ENCODE results near the gene ID4.

The ID4 gene, protein sequence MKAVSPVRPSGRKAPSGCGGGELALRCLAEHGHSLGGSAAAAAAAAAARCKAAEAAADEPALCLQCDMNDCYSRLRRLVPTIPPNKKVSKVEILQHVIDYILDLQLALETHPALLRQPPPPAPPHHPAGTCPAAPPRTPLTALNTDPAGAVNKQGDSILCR

DNA sequence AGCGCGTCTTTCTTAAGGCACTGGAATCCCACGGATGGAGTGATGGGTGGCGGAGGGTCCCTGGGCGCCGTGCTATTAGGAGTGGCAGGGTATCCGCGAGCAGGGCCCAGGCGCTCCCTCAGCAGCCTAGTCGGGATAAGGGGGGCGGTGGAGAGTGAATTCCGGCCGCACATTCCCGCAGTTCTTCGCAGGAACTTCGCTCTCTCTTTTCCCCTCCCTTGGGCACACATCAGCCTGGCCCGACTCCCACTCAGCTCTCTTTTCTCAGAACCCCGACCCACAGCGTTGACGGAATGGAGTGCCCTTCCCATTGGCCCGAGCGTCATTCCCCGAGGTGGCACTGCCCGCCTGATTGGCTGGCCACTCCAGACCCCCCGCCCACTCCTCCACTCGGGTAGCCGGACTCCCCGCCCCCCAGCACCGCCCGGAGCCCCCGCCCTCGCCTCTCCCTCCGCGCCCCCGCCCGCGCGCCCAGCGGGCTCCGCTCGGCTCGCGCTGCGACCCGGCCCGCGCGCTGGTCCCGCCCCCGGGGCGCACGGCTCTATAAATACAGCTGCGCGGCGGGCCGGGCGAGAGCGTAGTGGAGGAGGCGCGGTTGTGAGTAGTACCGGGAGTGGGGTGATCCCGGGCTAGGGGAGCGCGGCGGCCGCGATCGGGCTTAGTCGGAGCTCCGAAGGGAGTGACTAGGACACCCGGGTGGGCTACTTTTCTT, at the start of gene ID4:
TSS of gene ID4 (plus strand) at position 572 of the 712 bp plus-strand sequence. CDS start 385 bp downstream, outside the sequence.
- no peak for DNase-seq (ENCODE audit: low spot score)

DNA sequence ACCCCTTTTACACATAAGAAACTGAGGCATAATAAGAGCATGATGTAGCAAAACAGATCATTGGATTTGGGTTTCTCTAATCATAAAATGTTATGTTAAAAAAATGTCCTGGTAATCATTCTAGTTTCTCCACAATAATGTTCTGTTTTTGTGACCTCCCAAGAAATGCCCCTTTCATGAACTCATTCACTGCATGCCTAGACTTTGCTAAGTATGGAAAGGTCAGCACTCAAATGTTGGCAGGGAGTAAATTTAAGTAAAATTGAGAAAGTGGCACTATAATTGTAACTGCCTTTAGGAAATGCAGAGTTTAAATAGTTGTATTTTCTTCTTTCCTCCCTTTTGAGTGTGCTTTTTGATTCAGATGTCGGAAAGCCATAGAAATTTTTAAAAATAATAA, 48.5 kb upstream of the ID4 start:
- DNase-seq (ENCODE audit: low spot score), result no peak

DNA sequence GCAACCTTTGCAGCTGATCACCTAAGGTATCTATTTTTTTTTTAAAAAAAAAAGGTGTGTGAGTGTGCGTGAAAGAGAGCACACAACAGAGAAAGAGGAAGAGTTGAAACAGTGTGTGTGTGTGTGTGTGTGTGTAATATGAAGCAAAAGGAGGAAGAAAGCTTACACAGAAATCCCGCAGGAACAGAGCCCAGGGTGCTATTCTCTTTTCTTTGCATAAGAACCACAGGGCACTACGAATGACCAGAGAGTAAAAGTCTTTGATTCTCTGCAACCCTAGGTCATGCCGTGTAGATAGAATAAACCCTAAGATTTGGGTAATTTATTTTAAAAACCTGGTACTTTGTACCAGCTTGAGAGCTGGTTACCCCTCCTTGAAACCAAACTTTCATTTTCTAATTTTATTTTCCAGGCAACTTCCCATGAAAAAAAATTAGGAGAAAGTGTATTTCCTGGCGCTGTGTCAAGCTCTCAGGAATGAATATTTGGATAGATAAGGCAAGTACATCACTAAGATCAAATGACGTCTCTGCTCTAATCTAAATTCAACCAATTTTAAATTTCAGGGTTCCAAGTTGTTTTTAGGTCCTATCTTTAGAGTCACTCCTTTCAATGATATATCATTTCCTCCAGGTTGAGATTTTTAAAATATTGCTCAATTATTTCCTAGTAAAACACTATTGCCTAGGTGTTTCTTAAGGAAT, 47.9 kb upstream of the ID4 start:
- DNase-seq (ENCODE audit: low spot score), result no peak

DNA sequence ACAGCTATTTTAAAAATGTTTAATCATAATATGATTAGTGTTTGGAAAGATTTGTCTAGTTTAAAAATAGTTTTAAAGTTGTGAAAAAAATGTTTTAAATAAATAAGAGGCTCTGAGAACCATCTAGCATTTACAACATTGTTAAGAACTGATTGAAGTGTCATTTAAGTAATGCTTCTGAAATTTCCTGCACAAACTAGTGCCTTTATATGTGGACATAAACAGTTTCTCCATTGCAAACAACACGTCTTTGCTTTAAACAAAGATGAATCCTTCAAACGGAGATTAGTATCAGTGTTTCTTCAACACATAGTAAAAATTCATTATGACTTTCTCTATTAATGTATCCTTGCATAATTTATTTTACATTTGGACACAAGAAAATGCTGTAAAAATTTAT, 45.9 kb upstream of the ID4 start:
- DNase-seq (ENCODE audit: low spot score), result no peak

DNA sequence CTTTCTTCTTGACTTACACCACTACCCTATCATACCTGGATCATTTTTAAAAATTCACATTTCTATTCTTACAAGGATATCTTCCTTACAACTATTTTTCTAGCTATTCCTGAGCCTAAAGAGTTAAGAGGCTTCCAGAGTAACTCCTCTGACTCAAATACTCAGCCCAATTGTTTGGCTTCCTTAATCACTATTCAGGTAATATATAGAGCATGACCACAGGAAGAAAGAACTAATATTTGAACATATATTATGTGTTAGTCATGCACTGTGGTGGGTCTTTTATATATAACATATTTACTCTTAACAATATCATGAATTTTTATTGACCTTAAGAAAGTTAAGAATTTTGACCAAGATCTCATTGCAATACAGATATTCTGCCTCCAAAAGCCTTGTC, 42.0 kb upstream of the ID4 start:
- no peak for DNase-seq (ENCODE audit: low spot score)

DNA sequence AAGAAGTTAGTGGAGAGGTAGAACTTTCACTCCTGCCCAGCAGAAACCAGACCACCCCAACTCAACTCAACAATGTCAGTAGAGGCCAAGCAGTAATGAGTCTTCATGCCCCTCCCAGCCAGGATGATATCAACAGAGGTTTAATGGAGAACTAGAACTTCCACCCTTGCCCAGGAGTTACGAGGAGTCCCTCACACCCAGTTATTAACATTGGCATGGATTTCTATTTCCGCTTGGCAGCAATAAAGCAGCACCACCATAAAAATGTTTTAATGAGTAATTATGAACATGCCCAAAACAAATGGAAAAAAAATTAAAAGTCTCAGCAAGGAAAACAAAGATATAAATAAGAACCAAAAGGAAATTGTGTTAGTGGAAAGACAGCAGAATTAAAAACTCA, 40.7 kb upstream of the ID4 start:
- DNase-seq (ENCODE audit: low spot score), result no peak

DNA sequence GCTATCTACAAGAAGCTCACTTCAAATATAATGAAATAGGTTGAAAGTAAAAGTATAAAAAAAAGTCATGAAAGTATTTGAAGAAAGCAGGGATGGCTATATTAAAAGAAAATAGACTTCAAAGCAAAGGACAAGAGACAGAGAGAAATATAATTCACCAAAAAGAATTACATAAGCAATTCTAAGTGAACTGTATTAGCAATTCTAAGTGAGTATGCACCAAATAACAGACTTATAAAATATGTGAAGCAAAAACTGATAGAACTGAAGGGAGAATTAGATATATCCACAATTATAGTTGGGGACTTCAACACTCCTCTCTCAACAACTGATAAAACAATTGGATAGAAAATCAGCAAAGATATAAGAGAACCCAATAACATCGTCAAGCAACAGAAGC, 38.8 kb upstream of the ID4 start:
- no peak for DNase-seq (ENCODE audit: low spot score)

DNA sequence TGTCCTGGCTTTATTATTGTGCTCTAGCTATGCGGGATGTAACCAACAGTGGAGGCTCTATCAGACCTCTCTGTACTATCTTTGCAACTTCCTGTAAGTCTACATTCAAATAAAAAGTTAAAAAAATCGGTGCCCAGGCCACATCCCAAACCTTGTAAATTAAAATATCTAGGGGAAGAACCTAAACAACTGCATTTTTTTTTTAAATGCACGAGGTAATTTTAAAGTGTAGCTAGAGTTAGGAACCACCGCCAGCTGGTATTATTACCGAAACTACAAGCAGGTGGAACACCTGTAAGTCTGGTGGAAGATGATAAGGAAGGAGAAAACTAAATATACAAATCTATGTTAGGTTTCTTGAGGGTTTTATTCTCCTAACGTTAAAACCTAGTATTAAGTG, 34.5 kb upstream of the ID4 start:
- no peak for DNase-seq (ENCODE audit: low spot score)

DNA sequence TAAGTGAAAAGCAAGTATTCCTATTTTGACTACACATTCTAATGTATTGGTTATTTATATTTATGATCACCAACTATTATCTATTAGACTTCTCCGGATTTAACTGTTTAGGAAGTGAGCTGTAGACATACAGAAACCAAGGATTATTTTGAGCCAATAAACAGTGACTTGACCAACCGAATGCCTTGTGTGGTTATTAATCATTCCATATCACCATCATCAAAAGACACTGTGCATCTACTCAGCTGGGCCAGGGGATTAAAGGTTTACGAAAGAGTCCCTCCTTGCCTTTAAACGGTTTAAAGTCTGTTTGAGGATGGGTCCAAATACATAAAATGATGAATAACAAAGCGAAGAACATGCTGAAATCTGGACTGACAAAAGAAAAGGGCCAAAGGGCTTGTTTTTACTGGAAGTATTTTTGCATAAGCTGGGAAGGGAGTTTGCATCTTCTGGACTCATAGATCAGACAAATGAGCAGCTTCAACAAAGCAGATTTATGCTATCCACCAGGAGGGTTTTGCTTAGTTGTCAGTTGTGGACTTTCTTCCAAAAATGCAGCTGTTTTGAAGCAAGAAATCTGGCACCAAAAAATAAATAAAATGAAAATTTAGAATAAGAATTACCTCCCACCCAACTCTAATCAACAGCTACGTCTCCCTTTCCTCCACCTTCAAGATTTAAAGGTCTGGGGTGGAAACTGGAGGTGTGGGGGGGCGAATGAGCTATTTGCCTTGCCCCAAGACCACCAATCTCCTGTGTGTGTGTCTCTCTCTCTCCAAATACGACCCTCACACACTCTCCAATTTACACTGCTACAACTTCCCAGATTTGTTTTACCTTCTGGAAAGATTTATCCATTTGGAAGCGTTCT, 33.6 kb upstream of the ID4 start:
- DNase-seq (ENCODE audit: low spot score), result no peak

DNA sequence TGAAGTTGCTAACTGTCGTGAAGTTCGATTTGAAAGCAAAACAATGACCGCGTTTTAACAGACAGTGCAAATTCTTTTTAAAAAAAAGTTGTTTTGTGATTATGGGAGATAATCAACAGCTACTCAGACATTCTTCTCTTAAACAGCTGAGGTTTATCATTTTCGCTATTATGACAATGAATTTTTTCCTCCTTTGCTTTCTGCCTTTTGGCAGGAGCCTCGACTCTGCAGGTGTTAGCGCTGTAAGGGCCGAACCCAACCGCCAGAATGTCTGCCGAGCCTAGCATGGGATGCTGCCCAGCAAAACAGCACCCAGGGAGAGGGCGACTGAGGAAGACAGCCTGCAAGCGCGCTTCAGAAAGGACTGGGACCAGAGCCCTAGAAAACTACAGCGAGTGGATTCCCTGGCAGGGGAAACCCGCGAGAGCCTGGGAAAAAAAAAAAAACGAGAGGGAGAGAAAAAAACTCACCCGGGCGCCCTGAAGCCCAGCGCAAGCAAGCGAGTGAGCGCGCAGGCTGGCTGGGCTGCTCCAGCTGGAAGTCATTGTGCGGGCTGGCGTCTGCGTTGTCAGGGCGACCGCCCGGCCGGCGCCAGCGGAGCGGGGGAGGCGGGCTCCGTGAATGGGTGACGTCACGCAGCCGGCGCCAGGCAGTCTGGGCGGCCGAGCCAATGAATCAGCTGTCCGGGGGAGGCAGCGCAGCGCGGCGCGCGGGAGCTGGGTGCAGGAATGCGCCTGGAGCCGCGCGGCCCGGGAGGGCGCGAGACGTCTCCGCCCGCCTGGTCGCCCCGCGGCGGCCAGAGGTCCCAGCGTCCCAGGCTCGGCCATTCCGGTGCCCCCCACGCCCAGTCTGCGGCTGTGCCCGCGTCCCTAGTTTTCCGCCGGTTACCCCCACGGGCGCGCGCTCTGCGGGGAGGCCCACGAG, 32.7 kb upstream of the ID4 start:
- no peak for DNase-seq (ENCODE audit: low spot score)

DNA sequence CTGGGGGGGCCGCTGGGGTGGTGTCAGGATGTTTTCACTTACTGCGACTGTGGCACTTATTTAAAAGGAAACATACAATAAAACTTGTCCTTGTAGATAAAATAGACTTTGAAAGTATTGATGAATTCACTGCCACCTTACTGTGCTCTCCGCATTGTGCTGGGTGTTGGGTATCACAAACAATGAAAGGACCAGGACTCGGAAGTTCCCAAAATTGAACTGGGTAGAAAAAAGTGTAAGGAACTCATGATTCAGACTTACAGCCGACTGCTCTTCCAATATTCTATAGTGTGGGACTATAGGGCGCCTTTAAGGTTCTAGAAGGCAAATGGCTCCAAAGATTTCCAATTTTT, 32.1 kb upstream of the ID4 start:
- no peak for DNase-seq (ENCODE audit: low spot score)

DNA sequence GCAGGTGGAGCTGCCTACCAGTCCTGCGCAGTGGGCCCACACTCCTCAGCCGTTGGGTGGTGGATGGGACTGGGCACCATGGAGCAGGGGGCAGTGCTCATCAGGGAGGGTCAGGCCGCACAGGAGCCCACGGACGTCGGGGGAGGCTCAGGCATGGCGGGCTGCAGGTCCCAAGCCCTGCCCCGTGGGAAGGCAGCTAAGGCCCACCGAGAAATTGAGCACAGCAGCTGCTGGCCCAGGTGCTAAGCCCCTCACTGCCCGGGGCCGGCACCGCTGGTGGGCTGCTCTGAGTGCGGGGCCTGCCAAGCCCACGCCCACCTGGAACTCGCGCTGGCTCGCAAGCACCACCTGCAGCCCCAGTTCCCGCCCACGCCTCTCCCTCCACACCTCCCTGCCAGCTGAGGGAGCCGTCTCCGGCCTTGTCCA, 30.2 kb upstream of the ID4 start:
- no peak for DNase-seq (ENCODE audit: low spot score)

DNA sequence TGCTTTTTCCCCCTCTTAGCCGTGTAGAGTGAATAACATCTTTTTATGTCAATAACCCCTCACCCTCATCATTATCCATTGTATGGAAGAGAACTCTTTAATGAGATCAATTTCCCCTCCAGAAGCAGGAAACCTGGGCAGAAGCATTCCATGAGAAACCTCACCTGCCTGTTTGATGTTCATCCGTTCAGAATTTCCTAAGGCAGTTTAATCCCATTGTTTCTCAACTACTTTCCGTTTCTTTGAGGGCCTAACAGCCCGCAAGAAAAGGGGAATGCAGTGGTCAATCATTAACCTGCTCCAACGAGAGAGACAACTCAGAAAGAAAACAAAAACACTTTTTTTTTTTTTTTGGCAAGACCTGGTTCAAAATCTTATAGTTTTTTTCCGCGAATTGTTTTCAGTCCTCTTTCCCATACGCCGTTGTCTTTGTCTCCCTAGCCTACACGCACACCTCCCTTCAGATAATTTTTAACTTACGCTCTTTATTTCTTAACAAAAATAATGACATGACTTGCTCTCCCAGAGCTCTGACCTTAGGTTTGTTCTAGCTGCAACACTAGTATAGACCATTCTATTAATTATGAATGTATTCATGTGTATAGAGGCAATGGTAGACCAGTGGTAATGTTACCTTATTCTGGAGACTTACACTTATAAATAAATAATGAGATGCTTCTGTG, 25.6 kb upstream of the ID4 start:
- DNase-seq (ENCODE audit: low spot score), result no peak

DNA sequence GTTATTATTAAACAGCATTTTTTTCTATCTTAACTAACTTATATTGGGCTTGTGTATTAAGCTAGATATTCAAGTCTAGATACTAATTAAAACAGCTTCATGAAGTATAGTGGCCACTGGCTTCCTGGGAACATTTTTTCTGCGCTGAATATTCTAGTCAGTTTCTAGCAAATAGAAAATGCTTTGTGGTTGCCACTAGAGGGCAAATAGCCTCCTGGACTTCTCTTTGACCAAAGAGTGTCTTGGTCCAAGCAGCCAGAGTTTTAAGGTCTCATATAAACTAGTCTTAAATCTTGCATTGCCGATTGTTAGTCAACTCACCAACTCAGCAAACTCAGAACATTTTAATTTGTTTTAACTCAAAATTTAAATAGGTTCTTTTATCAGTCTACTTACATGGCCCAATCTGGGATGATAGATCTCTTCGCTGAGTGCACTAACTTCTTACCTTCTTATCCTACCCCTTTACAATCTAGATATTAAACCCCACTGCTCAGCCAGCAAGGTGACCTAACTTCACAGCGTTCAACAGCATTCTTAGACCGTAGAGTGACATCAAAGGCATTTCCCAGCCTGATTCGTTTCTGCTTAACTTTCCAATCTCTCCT, 24.6 kb upstream of the ID4 start:
- no peak for DNase-seq (ENCODE audit: low spot score)

DNA sequence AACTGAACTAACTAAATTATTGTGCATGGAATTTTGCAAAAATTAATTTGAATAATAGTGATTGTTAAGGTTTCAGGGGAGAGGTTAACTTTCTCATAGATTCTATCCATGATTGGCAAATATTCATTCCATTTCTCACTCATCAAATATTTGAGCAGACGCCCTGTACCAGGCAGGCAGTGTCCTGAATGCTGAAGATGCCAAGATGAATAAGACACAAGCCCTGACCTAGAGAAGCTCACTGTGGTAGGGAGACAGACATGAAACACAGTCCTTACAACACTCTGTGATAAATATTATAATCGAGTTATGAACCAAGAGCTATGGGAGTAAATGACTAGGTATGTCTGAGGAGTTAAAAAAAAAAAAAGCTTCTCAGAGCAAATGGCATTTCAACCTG, 18.4 kb upstream of the ID4 start:
- no peak for DNase-seq (ENCODE audit: low spot score)

DNA sequence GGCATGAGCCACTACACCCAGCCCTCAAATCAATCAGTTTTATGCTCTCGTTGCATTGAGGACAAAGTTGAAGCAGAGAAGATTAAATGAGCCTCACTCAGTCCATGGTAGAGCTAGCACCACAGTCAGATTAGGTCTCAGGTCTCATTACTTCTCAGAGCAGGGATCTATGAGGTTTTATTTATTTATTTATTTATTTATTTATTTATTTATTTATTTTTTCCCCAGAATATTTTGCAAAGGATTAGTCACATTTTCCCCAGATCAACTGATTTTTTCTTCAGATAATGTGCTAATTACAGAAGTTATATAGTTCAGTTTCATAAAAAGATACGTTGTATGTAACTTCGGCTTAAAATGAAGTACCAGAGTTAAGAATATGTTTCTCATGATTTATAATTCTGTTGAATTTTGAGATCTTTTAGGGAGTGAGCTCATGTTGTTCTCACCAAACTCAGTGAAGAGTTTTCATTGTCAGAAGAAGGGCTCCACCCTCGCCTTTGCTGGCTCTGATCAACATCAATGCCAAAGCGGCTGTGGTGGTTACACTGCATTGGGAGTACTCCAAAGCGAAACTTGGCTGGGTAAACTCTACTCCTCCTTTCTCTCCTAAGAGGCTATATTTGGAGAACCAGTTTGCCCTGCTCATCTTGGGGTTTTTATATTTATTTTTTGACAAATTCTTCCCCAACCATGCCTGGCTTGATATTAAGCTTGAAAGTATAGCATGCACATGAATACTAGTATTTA, 12.9 kb upstream of the ID4 start:
- DNase-seq (ENCODE audit: low spot score), result no peak

DNA sequence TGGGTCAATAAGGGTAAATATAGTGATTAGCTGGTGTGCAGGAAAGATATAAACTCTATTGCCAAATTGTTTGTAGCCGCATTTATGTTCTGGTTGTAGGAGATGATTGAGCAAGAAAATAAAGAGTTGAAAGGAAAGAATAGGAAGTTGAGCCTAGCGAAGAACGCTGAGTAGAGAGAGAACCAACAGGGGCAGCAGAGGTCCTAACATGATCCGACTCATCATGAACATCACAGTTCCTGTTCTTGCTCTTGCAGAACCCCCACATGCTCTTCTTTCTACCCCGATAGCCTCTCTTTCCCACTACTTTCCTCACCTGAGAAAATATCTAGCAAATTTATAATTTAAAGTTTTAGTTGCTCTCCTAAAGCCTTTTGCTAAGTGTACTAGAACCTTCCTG, 9.9 kb upstream of the ID4 start:
- no peak for DNase-seq (ENCODE audit: low spot score)

DNA sequence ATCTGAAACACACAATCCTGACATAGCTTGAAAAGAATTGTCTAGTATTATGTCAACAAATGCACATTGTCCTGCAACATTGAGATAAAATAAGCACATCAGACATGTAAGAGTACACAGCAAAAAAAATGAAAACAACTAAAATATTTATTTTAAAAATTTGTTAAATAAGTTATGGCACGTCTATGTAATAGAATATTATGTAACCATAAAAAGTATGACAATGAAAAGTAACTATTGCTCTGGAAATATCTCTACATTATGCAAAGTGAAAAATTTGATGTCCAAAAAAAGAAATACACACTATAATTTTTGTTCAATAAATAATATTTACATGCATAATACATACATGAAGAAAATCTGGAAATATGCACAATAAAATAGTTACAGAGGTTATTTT, 9.3 kb upstream of the ID4 start:
- no peak for DNase-seq (ENCODE audit: low spot score)

DNA sequence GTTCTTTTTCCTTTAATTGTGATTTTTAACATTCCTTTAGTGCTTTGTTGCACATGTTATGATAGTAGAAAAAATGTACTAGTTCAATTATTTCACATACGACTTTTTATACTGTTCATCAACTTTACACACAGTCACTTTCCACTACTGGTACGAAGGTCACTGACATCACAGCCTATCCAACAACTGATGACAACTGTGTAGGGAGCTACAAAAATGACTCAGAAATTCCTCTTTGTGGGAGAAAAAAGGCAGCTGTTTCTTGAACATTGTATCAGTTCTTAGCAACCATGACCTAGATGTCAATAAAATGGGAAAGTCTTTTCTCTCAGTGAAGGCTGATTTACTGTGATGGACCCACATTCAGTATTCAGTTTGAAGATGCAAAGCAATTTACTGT, 7.0 kb upstream of the ID4 start:
- no peak for DNase-seq (ENCODE audit: low spot score)

DNA sequence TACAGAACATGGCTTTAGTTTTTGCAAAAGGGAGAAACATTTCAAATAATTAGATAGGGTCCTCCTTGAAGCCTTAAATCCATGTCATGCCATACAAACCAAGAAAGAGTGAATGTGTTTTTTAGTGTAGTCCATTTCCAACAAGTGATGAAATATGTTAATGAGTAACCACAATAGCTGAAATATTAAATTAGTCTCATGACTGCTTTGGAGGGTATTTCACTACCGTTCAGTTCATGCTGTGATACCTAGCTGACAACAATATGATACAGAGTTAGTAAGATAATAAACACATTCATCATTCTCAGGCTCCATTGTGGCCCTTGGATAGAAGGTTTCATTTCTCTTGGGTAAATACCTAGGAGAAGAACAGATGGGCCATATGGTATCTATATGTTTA, 5.8 kb upstream of the ID4 start:
- DNase-seq (ENCODE audit: low spot score), result no peak
